Transverse colon (tissue), 4 donors: ENCODE measurements around the gene MRNIP.

Experiments
- CTCF ChIP-seq, 5 experiments: fragments of 200-600 bp in 3 of 5; fragments of 450-650 bp in 2 of 5; sonication (generic) in 3 of 5; IDR thresholded peaks; 1 replicate in 2 of 5; 2 replicates in 3 of 5; pipeline ENCODE4 v1.5.1; 2016 to 2017; ENCODE audit warnings: antibody characterized with exemption in 5 of 5, inconsistent platforms in 3 of 5, mild to moderate bottlenecking in 2 of 5, moderate library complexity in 1 of 5
- POLR2A ChIP-seq: fragments of 450-650 bp; IDR thresholded peaks from one replicate; pipeline ENCODE4 v1.6.1; 2016; ENCODE audit warnings: antibody characterized with exemption, mild to moderate bottlenecking, moderate library complexity
- POLR2AphosphoS5 ChIP-seq, 3 donors: sonication (generic); formaldehyde crosslinking; IDR thresholded peaks; one replicate each; pipeline ENCODE4 v1.6.1; 2016; ENCODE audit warnings: antibody characterized with exemption in 3 of 3

GRCh38 chr5:179827680-179828079 lies 30.9 kb downstream of the MRNIP start:
- TF ChIP-seq POLR2A (peak; percentile 41), CTCF (IDR thresholded peaks at IDR 0.05) (peak in 1 of 5 experiments; percentile 39), POLR2AphosphoS5 (IDR thresholded peaks at IDR 0.05) (peak; percentile 9 to 61 (median 45))
